Endodermal cell (in vitro differentiated cells): ENCODE data around the gene FTCD. TPM values are rescaled to one million over a fixed set of nuclear protein-coding genes. Genes with fewer than 3 reads are reported as not detected.

Experiments
- DNase-seq: peaks from one replicate; pipeline ENCODE4 v3.0.0-alpha.2; 2017
- H3K27ac ChIP-seq: 2 replicates; pipeline ENCODE4 v1.5.1; 2013; ENCODE audit warnings: mild to moderate bottlenecking, low read depth, low read length, moderate library complexity
- H3K27me3 ChIP-seq: 2 replicates; pipeline ENCODE4 v1.6.1; 2013; ENCODE audit warnings: mild to moderate bottlenecking, low read length, moderate library complexity; ENCODE audit not compliant: insufficient read depth, control insufficient read depth, poor library complexity, severe bottlenecking
- H3K36me3 ChIP-seq: 2 replicates; pipeline ENCODE4 v1.7.0; 2013; ENCODE audit warnings: mild to moderate bottlenecking, low read length, moderate library complexity; ENCODE audit not compliant: control insufficient read depth, insufficient read depth
- H3K4me1 ChIP-seq: one replicate; pipeline ENCODE4 v1.7.0; 2013; ENCODE audit warnings: low read length; ENCODE audit not compliant: control insufficient read depth, insufficient read depth
- H3K4me3 ChIP-seq: 2 replicates; pipeline ENCODE4 v1.5.1; 2013; ENCODE audit warnings: mild to moderate bottlenecking, low read length, moderate library complexity
- H3K9ac ChIP-seq: 2 replicates; pipeline ENCODE4 v1.6.1; 2013; ENCODE audit warnings: mild to moderate bottlenecking, low read length, moderate library complexity; ENCODE audit not compliant: poor library complexity, severe bottlenecking; ENCODE audit errors: extremely low read depth
- H3K9me3 ChIP-seq: 2 replicates; pipeline ENCODE4 v1.6.1; 2013; ENCODE audit warnings: mild to moderate bottlenecking, low read length, moderate library complexity; ENCODE audit not compliant: control insufficient read depth
- H3K27ac Mint-ChIP-seq: 2 replicates; pipeline ENCODE4 v1.8.0; 2020; ENCODE audit warnings: mixed read lengths
- H3K27me3 Mint-ChIP-seq: 2 replicates; pipeline ENCODE4 v1.8.0; 2021; ENCODE audit warnings: mild to moderate bottlenecking, mixed read lengths; ENCODE audit not compliant: insufficient read depth
- H3K36me3 Mint-ChIP-seq: 2 replicates; pipeline ENCODE4 v1.8.0; 2020; ENCODE audit warnings: low read depth, mixed read lengths
- H3K4me1 Mint-ChIP-seq: 2 replicates; pipeline ENCODE4 v1.8.0; 2020; ENCODE audit warnings: mixed read lengths
- H3K4me3 Mint-ChIP-seq: 2 replicates; pipeline ENCODE4 v1.8.0; 2020; ENCODE audit warnings: mild to moderate bottlenecking, moderate library complexity, mixed read lengths
- H3K9me3 Mint-ChIP-seq: 2 replicates; pipeline ENCODE4 v1.8.0; 2020; ENCODE audit warnings: mild to moderate bottlenecking, mixed read lengths
- WGBS, 2 experiments: methylation state at CpG; one replicate each; pipeline versions ENCODE4 v1.1.5 to v1.1.7; 2013; ENCODE audit warnings: missing lambda C conversion rate in 2 of 2, mixed read lengths in 1 of 2; ENCODE audit not compliant: insufficient coverage in 1 of 2, insufficient read length in 1 of 2; 5-methylcytosine and 5-hydroxymethylcytosine counted together
- total RNA-seq, 2 donors: library from RNA; stranded (reverse); fragmentation: NEBNext Ultra II Directional in 1 of 2; extraction: Animal tissue kit (Norgen Biotek cat#: 25700) in 1 of 2; gene quantifications; 2 replicates in 1 of 2; 3 replicates in 1 of 2; pipeline ENCODE4 v1.2.1, GENCODE V29; 2021
- TF ChIP-seq, protein P1 (sequence below): fragments of 200-600 bp; sonication (generic); conservative IDR thresholded peaks from 2 replicates; pipeline ENCODE4 v1.5.0; 2021; ENCODE audit warnings: antibody characterized with exemption, mild to moderate bottlenecking

FTCD gene
- total RNA-seq, 2 donors from 2014 or later, result 3.5 to 4.6 TPM

GRCh38 chr21:46115441-46116188 is 39.8 kb downstream of the FTCD start:
- H3K36me3 Mint-ChIP-seq, result peaks cover 60% of the 10 kb centered on the region

GRCh38 chr21:46114963-46115362 is 40.4 kb downstream of the FTCD start:
- Histone ChIP-seq H3K36me3 (peaks cover 75% of the 10 kb centered on the region), H3K4me1 (no peaks in the 10 kb centered on the region), H3K4me3 (no peak overlapping the region), H3K9me3 (peaks cover 19% of the 10 kb centered on the region), H3K27ac (no peak overlapping the region), H3K9ac (no peak overlapping the region), H3K27me3 (no peaks in the 10 kb centered on the region)
- Mint-ChIP-seq H3K9me3 (peaks cover 10% of the 10 kb centered on the region), H3K4me1 (no peaks in the 10 kb centered on the region), H3K27me3 (no peaks in the 10 kb centered on the region), H3K4me3 (no peak overlapping the region), H3K36me3 (peaks cover 62% of the 10 kb centered on the region), H3K27ac (no peak overlapping the region)
- DNase-seq, result no peak
- TF ChIP-seq, protein P1, sequence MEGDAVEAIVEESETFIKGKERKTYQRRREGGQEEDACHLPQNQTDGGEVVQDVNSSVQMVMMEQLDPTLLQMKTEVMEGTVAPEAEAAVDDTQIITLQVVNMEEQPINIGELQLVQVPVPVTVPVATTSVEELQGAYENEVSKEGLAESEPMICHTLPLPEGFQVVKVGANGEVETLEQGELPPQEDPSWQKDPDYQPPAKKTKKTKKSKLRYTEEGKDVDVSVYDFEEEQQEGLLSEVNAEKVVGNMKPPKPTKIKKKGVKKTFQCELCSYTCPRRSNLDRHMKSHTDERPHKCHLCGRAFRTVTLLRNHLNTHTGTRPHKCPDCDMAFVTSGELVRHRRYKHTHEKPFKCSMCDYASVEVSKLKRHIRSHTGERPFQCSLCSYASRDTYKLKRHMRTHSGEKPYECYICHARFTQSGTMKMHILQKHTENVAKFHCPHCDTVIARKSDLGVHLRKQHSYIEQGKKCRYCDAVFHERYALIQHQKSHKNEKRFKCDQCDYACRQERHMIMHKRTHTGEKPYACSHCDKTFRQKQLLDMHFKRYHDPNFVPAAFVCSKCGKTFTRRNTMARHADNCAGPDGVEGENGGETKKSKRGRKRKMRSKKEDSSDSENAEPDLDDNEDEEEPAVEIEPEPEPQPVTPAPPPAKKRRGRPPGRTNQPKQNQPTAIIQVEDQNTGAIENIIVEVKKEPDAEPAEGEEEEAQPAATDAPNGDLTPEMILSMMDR, result no peak
- WGBS, 2 experiments, result 92 to 95% methylated on average over 2 to 4 of the region's 4 CpGs

More at GRCh38 chr21:46115441-46116188, 39.8 kb downstream of the FTCD start:
- DNase-seq, result peak; percentile 36
- no peak overlapping the region for H3K4me3 ChIP-seq
- H3K9me3 ChIP-seq, result peaks cover 19% of the 10 kb centered on the region
- H3K4me3 Mint-ChIP-seq, result no peak overlapping the region
- H3K4me1 Mint-ChIP-seq, result no peaks in the 10 kb centered on the region
- H3K27ac ChIP-seq, result no peak overlapping the region
- H3K36me3 ChIP-seq, result peaks cover 74% of the 10 kb centered on the region
- 93 to 95% methylated on average over 10 to 17 of the region's 17 CpGs for WGBS, 2 experiments
- H3K27me3 ChIP-seq, result no peaks in the 10 kb centered on the region
- H3K9ac ChIP-seq, result no peak overlapping the region
- H3K9me3 Mint-ChIP-seq, result peaks cover 10% of the 10 kb centered on the region
- H3K27ac Mint-ChIP-seq, result no peak overlapping the region
- TF ChIP-seq, protein P1, result no peak
- no peaks in the 10 kb centered on the region for H3K27me3 Mint-ChIP-seq
- H3K4me1 ChIP-seq, result no peaks in the 10 kb centered on the region

DNA sequence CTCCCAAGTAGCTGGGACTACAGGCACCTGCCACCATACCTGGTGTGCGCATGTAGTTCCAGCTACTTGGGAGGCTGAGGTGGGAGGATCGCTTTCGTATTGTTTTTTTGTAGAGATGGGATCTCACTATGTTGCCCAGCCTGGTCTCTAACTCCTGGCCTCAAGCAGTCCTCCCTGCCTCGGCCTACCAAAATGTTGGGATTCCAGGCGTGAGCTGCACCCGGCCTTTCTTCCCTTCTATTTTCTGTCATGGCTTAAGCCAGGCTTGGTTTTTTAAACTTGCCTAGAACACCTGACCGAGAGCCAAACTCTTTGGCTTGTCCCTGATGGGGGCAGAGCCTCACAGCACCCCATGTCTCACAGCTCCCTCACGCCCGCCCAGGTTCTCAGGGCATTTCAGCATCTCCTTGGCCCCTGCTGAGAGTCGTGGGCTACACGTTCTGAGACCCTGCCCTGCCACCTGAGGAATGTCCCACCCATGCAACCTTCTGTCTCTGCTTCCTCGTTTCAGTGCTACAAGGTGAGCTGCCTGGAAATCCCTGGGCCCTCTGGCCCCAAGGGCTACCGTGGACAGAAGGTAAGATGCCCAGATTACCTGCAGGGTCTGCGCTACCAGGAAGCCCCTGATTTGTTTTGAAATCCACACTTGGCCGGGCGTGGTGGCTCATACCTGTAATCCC is 41.7 kb downstream of the FTCD start:
- no peaks in the 10 kb centered on the region for H3K4me1 Mint-ChIP-seq
- H3K9me3 ChIP-seq, result peaks cover 32% of the 10 kb centered on the region
- no peak overlapping the region for H3K9ac ChIP-seq
- H3K4me1 ChIP-seq, result no peaks in the 10 kb centered on the region
- no peak overlapping the region for H3K4me3 Mint-ChIP-seq
- peaks cover 63% of the 10 kb centered on the region for H3K36me3 Mint-ChIP-seq
- 96 to 98% methylated on average over 12 to 16 of the region's 16 CpGs for WGBS, 2 experiments
- H3K9me3 Mint-ChIP-seq, result peaks cover 11% of the 10 kb centered on the region
- no peaks in the 10 kb centered on the region for H3K27me3 Mint-ChIP-seq
- no peak overlapping the region for H3K27ac ChIP-seq
- no peak overlapping the region for H3K4me3 ChIP-seq
- no peaks in the 10 kb centered on the region for H3K27me3 ChIP-seq
- TF ChIP-seq, protein P1, result no peak
- H3K27ac Mint-ChIP-seq, result no peak overlapping the region
- no peak for DNase-seq
- H3K36me3 ChIP-seq, result peaks cover 77% of the 10 kb centered on the region
